ES-I3 (cell line): Measurements from ENCODE around the gene CCNL1.

Experiments used
- H3K36me3 ChIP-seq: 2 replicates; pipeline ENCODE4 v1.6.1; 2013; ENCODE audit warnings: mild to moderate bottlenecking, low read length, control low read depth, moderate library complexity; ENCODE audit not compliant: insufficient read depth
- H3K4me1 ChIP-seq: 2 replicates; pipeline ENCODE4 v1.6.1; 2013; ENCODE audit warnings: mild to moderate bottlenecking, control low read depth, low read length; ENCODE audit not compliant: insufficient read depth
- H3K9ac ChIP-seq: 2 replicates; pipeline ENCODE4 v1.6.1; 2013; ENCODE audit warnings: low read depth, mild to moderate bottlenecking, low read length, moderate library complexity
- H3K9me3 ChIP-seq: 2 replicates; pipeline ENCODE4 v1.6.1; 2013; ENCODE audit warnings: mild to moderate bottlenecking, low read length, moderate library complexity; ENCODE audit not compliant: control insufficient read depth, insufficient read depth

CCNL1 gene

GRCh38 chr3:157117875-157118654 is 41.9 kb downstream of the CCNL1 start:
- H3K4me1 ChIP-seq: no peaks in the 10 kb centered on the region; the same call in 1 of the 2 replicates
- H3K36me3 ChIP-seq: no peaks in the 10 kb centered on the region
- no peaks in the 10 kb centered on the region for H3K9me3 ChIP-seq
- H3K9ac ChIP-seq: no peak overlapping the region

DNA sequence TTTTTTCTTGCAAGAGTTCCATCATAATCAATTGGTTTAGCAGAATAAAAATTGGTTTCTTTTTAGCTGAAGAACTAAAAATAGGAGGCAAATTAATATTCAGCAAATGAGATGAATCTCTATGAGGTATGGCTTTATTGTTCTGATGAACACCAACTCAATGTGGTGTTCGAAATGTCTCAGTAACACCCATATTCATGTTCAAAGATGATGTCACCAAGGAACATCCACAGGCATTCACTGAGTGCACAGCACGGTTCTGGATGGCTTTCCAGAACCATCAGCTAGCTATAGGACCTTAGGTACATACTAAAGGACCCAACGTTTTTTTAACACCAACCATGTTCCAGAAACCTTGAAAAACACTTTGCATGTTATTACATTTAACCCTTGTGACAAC is 42.7 kb downstream of the CCNL1 start:
- H3K9me3 ChIP-seq: no peaks in the 10 kb centered on the region
- no peaks in the 10 kb centered on the region for H3K36me3 ChIP-seq
- H3K9ac ChIP-seq: no peak overlapping the region
- no peaks in the 10 kb centered on the region; the same call in 1 of the 2 replicates for H3K4me1 ChIP-seq

DNA sequence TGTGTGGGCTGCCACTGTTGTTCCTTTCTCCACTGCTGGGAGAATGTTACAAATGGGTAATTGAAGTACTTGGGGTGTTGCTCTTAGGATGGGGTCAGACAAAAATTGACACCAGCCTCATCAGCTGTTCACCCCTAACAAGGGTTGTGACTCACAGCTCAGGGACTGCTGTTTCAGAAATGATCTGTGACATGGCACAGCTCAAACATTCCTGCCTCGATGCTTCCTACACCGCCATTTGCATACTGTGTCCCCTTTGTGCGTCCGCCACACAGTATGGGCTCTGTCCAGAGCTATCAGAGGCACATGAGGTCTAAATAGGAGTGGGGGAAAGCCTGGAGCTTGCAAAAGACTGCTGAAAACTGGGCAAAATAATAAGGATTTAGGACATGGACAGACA is 43.9 kb downstream of the CCNL1 start:
- no peaks in the 10 kb centered on the region; the same call in 1 of the 2 replicates for H3K4me1 ChIP-seq
- H3K9ac ChIP-seq: no peak overlapping the region
- no peaks in the 10 kb centered on the region for H3K36me3 ChIP-seq
- no peaks in the 10 kb centered on the region for H3K9me3 ChIP-seq

DNA sequence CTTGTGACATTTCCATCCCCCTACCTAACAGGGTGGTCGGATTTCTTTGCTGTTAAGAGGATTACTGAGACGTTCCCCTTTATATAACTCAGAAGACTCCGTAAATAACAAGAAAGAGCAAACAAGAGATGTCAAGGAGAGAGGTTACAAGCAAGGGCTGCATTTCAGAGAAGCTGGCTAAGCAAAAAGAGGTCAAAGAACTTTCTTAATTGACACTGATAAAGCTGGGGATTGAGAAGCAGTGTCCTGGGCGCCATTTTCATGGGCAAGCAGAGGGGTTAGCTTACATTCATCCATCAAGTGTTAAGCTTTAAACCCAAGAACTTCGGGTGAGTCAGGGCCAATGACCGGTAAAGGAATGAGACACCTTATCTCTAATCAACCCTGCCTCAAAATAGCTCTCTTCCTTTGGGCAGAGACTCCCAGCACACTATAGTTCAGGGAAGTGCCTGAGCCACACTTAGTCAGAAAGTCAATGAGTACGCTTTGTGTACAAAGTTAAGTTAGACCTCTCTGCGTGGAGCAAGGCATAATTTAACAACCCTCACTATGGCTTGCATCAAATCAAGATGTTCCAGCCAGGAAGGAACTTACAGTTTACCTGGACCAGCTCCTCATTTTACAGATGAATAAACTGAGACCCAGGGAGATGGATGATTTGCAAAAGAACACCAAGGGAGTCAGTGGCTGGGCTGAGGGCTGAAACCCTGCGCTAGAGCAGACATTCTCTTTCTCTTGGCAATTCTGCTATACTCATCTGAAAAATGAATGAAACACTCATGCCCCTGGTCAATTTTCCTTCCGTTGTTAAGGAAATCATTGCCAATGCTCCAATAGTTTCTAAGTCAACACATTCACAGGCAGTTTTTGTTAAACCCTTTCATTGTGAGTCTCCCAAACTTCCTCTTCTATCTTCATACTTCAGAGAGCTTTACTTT is 44.6 kb downstream of the CCNL1 start:
- no peak overlapping the region for H3K9ac ChIP-seq
- H3K36me3 ChIP-seq: no peaks in the 10 kb centered on the region
- no peaks in the 10 kb centered on the region for H3K9me3 ChIP-seq
- H3K4me1 ChIP-seq: no peaks in the 10 kb centered on the region; the same call in 1 of the 2 replicates

- Histone ChIP-seq H3K9ac (no peak overlapping the region), H3K4me1 (no peaks in the 10 kb centered on the region; the same call in 1 of the 2 replicates), H3K36me3 (no peaks in the 10 kb centered on the region), H3K9me3 (no peaks in the 10 kb centered on the region)
These were observed 46.0 kb downstream of the CCNL1 start for GRCh38 chr3:157113832-157114505.

- H3K36me3 ChIP-seq: no peaks in the 10 kb centered on the region
- peaks cover 3% of the 10 kb centered on the region for H3K4me1 ChIP-seq
- H3K9me3 ChIP-seq: no peaks in the 10 kb centered on the region
- H3K9ac ChIP-seq: no peak overlapping the region
These were observed 47.4 kb downstream of the CCNL1 start for GRCh38 chr3:157112536-157112935.

- Histone ChIP-seq H3K9ac (no peak overlapping the region), H3K9me3 (no peaks in the 10 kb centered on the region), H3K4me1 (peaks cover 4% of the 10 kb centered on the region), H3K36me3 (no peaks in the 10 kb centered on the region)
These were observed 48.4 kb downstream of the CCNL1 start for GRCh38 chr3:157111518-157111917.

- H3K4me1 ChIP-seq: peaks cover 4% of the 10 kb centered on the region
- no peaks in the 10 kb centered on the region for H3K9me3 ChIP-seq
- no peak overlapping the region for H3K9ac ChIP-seq
- H3K36me3 ChIP-seq: no peaks in the 10 kb centered on the region
These were observed 49.1 kb downstream of the CCNL1 start for GRCh38 chr3:157110761-157111278.

- Histone ChIP-seq H3K9ac (no peak overlapping the region), H3K36me3 (no peaks in the 10 kb centered on the region), H3K4me1 (peaks cover 10% of the 10 kb centered on the region), H3K9me3 (no peaks in the 10 kb centered on the region)
These were observed 50.4 kb downstream of the CCNL1 start for GRCh38 chr3:157109267-157110141.

GRCh38 chr3:157107644-157108133 is 52.3 kb downstream of the CCNL1 start:
- H3K36me3 ChIP-seq: no peaks in the 10 kb centered on the region
- H3K4me1 ChIP-seq: peaks cover 11% of the 10 kb centered on the region
- no peak overlapping the region for H3K9ac ChIP-seq
- no peaks in the 10 kb centered on the region for H3K9me3 ChIP-seq

- Histone ChIP-seq H3K9me3 (no peaks in the 10 kb centered on the region), H3K4me1 (peaks cover 11% of the 10 kb centered on the region), H3K36me3 (no peaks in the 10 kb centered on the region), H3K9ac (no peak overlapping the region)
These were observed 52.9 kb downstream of the CCNL1 start for GRCh38 chr3:157107037-157107436.

- no peaks in the 10 kb centered on the region for H3K9me3 ChIP-seq
- peaks cover 11% of the 10 kb centered on the region for H3K4me1 ChIP-seq
- no peaks in the 10 kb centered on the region for H3K36me3 ChIP-seq
- H3K9ac ChIP-seq: no peak overlapping the region
These were observed 54.9 kb downstream of the CCNL1 start for GRCh38 chr3:157104928-157105652.

- Histone ChIP-seq H3K9me3 (no peaks in the 10 kb centered on the region), H3K9ac (no peak overlapping the region), H3K4me1 (peaks cover 11% of the 10 kb centered on the region), H3K36me3 (no peaks in the 10 kb centered on the region)
These were observed 55.4 kb downstream of the CCNL1 start for GRCh38 chr3:157104521-157104920.
